HUES6 (cell line): ENCODE measurements around the gene RABL3.
A peak's percentile ranks its signal among the peaks of the same experiment; 100 is the strongest.
"Not testable (repeated sequence)": the region's sequence is repeated elsewhere in the genome, so short reads cannot be mapped to it uniquely, and the experiment has no call there.

ENCODE experiments used
- H3K27ac ChIP-seq: 2 replicates; pipeline ENCODE4 v1.7.0; 2013; ENCODE audit warnings: low read depth, mild to moderate bottlenecking, low read length, inconsistent platforms
- H3K27me3 ChIP-seq: 2 replicates; pipeline ENCODE4 v1.6.1; 2013; ENCODE audit warnings: low read length; ENCODE audit not compliant: control insufficient read depth, insufficient read depth
- H3K36me3 ChIP-seq: 2 replicates; pipeline ENCODE4 v1.6.1; 2013; ENCODE audit warnings: low read length; ENCODE audit not compliant: control insufficient read depth, insufficient read depth
- H3K4me1 ChIP-seq: 2 replicates; pipeline ENCODE4 v1.6.1; 2013; ENCODE audit warnings: low read length; ENCODE audit not compliant: control insufficient read depth, insufficient read depth
- H3K4me3 ChIP-seq: 2 replicates; pipeline ENCODE4 v1.5.1; 2013; ENCODE audit warnings: low read depth, low read length
- H3K9ac ChIP-seq: one replicate; pipeline ENCODE4 v1.6.1; 2013; ENCODE audit warnings: mild to moderate bottlenecking, low read length
- H3K9me3 ChIP-seq: 2 replicates; pipeline ENCODE4 v1.6.1; 2013; ENCODE audit warnings: low read depth, low read length; ENCODE audit not compliant: control insufficient read depth, insufficient read depth

RABL3 gene

DNA sequence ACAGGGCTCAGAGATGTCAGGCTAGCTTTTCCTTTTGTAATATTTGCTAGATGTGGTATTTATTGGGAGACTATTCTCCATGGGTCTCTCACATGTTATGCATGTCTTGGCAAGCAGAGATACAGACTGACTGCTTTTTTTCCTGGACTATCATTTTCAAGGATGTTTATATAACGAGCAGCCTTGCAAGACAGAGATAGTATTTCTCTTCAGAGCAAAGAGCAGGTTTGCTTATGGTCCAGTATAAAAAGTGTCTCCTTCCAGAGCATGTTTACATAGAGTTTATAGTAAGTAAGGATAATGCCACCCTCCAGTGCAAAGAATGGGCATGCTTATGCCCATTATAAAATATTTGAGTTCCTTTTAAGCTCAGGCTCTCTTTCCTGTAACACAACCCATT is 24.8 kb upstream of the RABL3 start:
- H3K27ac ChIP-seq: no peak overlapping the region
- H3K27me3 ChIP-seq: no peaks in the 10 kb centered on the region
- H3K4me1 ChIP-seq: peaks cover 24% of the 10 kb centered on the region
- no peaks in the 10 kb centered on the region for H3K9me3 ChIP-seq
- H3K4me3 ChIP-seq: no peak overlapping the region
- H3K9ac ChIP-seq: no peak overlapping the region
- peaks cover 16% of the 10 kb centered on the region for H3K36me3 ChIP-seq

DNA sequence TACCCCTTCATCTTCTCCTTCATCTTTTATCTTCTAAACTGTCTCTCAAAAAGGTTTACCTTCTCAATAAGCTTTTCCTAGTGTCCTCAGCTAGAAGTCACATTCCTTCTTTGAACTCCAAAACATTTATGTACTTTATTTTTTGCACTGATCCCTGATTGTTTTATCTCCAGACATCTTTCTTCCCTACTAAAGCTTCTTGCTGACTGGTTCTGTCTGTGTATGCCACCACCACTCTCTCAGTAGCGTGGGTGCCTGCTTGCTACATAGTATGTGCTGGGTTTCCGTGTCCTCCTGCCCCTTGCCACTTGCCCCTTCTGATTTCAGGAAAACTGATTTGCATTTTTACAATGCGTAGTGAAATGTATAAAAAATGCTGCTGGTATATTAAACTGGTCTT is 24.3 kb upstream of the RABL3 start:
- Histone ChIP-seq H3K27ac (no peak overlapping the region), H3K9ac (no peak overlapping the region), H3K27me3 (no peaks in the 10 kb centered on the region), H3K4me1 (peaks cover 19% of the 10 kb centered on the region), H3K9me3 (no peaks in the 10 kb centered on the region), H3K4me3 (no peak overlapping the region), H3K36me3 (peaks cover 11% of the 10 kb centered on the region)

DNA sequence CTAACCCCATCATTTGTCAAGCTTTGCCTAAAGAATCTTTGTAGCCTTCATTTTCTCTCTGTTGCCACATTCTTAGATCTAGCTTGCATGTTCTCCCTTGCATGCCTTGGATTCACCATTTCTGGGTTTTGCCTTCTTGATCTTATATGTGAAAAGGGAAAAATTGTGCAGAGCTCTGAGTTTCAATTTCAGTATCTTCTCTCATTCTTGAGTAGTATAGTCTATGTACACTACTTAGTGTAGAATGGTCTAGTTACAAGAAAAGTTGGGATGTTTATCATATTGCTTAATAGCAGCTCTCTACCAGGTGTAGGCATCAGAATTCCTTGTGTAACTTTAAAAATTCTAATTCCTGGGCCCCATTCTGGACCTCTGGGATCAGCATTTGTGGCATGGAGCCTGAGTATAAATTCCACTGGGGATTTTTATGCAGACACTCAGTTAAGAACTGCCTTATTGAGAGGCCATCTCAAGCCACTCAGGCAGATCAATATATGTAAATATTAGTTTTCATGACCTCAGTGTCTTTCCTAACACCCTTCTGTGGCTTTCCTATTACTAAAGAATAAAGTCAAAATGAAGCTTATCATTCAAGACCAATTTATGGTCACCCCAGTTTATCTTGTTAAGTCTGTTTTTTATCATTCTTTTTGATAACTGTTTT is 23.6 kb upstream of the RABL3 start:
- Histone ChIP-seq H3K27ac (no peak overlapping the region), H3K4me3 (no peak overlapping the region)

DNA sequence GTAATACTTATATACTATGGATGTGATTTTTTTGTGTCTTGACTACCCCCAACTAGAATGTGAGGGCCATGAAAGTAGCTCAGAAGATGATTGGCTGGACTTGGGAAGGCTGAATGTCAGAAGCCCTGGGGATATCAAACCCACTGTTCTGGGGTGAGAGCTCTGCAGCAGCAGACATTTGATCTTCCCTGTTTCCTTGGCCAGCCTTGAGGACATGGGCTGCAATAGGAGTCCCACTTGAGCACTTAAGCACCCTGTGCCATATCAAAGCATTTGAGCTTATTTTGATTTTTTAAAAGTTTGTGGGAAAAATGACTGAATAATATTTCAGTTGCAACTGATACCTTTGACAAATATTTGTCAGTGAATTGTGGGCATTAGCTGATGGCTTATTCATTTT is 21.9 kb upstream of the RABL3 start:
- Histone ChIP-seq H3K9me3 (no peaks in the 10 kb centered on the region), H3K36me3 (no peaks in the 10 kb centered on the region), H3K27me3 (no peaks in the 10 kb centered on the region), H3K9ac (no peak overlapping the region), H3K27ac (no peak overlapping the region), H3K4me1 (peaks cover 16% of the 10 kb centered on the region), H3K4me3 (no peak overlapping the region)

More for the DNA sequence above, 23.6 kb upstream of the RABL3 start:
- Histone ChIP-seq H3K4me1 (peaks cover 18% of the 10 kb centered on the region), H3K36me3 (peaks cover 5% of the 10 kb centered on the region), H3K9me3 (no peaks in the 10 kb centered on the region), H3K9ac (no peak overlapping the region), H3K27me3 (no peaks in the 10 kb centered on the region)

DNA sequence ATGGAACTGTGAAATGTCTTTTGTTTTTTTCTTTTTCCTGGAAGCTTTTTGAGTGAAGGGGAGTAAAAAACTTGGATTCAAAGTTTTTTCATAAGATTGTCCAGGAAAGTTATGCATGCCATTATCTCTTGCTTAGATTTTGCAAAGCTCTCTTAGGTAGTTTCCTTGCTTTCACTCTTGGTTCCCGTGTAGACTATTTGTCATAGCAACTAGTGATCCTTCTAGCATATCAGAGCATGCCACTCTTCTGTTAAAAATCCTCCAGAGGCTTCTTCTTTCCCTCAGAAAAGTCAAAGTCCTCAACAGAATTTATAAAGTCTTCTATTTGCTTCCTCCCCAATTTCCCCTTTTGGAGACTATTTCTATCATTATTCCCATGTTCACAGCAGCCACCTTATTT is 21.3 kb upstream of the RABL3 start:
- H3K27me3 ChIP-seq: no peaks in the 10 kb centered on the region
- H3K4me3 ChIP-seq: no peak overlapping the region
- peaks cover 16% of the 10 kb centered on the region for H3K4me1 ChIP-seq
- no peaks in the 10 kb centered on the region for H3K36me3 ChIP-seq
- H3K9ac ChIP-seq: no peak overlapping the region
- no peak overlapping the region for H3K27ac ChIP-seq
- H3K9me3 ChIP-seq: no peaks in the 10 kb centered on the region

DNA sequence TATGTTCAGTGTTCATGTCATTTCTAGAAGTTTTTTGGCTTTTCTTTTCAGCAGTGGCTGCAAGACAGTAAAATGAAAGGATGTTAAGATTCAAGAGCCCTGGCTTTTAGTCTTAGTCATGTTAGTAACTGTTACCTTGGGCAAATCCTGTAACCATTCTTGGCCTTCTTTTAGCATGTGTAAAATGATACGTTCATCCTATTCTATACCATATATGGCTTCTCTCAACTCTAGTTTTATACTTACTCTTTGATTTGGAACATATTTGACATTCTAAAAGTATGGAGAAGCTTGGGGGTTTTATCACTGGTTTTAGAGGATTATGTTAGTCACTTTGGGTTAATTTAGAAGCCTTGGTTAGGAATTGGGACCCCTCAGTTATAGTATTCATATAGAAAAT is 20.3 kb upstream of the RABL3 start:
- Histone ChIP-seq H3K4me1 (peaks cover 16% of the 10 kb centered on the region), H3K36me3 (peaks cover 8% of the 10 kb centered on the region; the same call in 1 of the 2 replicates), H3K27me3 (no peaks in the 10 kb centered on the region), H3K27ac (no peak overlapping the region), H3K4me3 (no peak overlapping the region), H3K9ac (no peak overlapping the region), H3K9me3 (no peaks in the 10 kb centered on the region)

DNA sequence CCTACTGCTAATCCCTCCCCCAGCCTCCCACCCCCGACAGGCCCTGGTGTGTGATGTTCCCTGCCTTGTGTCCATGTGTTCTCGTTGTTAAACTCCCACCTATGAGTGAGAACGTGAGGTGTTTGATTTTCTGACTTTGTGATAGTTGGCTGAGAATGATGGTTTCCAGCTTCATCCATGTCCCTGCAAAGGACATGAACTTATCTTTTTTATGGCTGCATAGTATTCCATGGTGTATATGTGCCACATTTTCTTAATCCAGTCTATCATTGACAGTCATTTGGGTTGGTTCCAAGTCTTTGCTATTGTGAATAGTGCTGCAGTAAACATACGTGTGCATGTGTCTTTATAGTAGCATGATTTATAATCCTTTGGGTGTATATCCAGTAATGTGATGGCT is 16.2 kb upstream of the RABL3 start:
- not testable (repeated sequence) for H3K27ac ChIP-seq, H3K4me1 ChIP-seq, H3K4me3 ChIP-seq, H3K27me3 ChIP-seq, H3K9me3 ChIP-seq, H3K9ac ChIP-seq
- peaks cover 20% of the 10 kb centered on the region for H3K36me3 ChIP-seq

DNA sequence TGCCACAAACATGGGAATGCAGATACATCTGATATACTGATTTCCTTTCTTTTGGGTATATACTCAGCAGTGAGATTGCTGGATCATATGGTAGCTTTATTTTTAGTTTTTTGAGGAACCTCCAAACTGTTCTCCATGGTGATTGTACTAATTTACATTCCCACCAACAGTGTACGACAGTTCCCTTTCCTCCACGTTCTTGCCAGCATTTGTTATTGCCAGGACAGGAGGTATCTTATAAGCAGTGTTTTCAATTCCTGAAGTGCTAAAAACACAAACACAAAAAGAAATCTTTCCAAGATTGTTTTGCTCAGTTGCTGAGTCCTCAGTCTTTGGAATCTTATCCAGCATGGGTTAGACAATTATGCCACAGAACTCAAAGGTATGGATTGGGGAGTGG is 13.7 kb upstream of the RABL3 start:
- Histone ChIP-seq H3K4me3 (no peak overlapping the region), H3K9me3 (no peaks in the 10 kb centered on the region), H3K27ac (no peak overlapping the region), H3K4me1 (peaks cover 7% of the 10 kb centered on the region; the same call in 1 of the 2 replicates), H3K9ac (no peak overlapping the region), H3K36me3 (peaks cover 36% of the 10 kb centered on the region), H3K27me3 (no peaks in the 10 kb centered on the region)

DNA sequence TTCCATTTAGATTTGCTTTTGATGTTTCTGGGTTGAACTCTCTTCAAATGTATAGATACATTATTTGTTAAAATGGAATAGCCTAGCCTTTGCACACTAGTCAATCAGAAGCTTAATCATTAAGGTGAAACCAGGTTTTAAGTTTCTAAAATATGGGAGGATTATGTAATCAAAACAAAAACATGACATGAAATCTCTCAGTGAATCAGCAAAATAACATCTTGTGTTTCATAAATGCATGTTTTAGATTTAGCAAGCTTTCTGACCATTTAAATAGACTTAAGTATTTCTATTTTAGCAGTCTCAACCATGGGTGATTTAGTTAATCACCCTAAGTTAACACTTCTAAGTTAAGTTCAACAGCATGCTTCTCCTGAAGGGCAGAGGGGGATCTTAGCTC is 11.5 kb upstream of the RABL3 start:
- Histone ChIP-seq H3K36me3 (peaks cover 44% of the 10 kb centered on the region), H3K9me3 (no peaks in the 10 kb centered on the region), H3K9ac (no peak overlapping the region), H3K4me1 (peaks cover 7% of the 10 kb centered on the region; the same call in 1 of the 2 replicates), H3K27me3 (no peaks in the 10 kb centered on the region), H3K4me3 (no peak overlapping the region), H3K27ac (no peak overlapping the region)

DNA sequence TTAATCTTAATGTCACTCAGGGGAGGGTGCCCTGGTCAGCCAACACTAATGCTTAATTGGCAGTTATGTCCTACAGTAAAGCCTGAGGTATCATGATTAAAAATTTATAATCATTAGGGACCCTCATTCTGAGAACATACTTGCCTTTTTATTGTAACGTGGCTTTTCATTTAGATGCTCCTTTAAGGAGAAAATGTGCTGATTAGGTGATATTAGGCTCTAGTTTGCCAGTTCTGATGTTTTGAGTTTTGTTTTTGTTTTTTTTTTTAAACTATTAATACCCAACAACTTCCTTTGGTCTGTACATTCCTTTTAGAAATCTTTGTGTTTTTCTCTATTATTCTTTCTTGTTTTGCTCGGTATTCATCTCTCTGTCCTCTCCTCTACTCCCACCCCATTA is 10.5 kb upstream of the RABL3 start:
- H3K4me3 ChIP-seq: no peak overlapping the region
- no peak overlapping the region for H3K9ac ChIP-seq
- H3K27ac ChIP-seq: 0 out of 2 replicates have a peak overlapping the region, but pooled peaks have one; percentile 8
- no peaks in the 10 kb centered on the region for H3K9me3 ChIP-seq
- H3K36me3 ChIP-seq: peaks cover 39% of the 10 kb centered on the region
- peaks cover 7% of the 10 kb centered on the region; the same call in 1 of the 2 replicates for H3K4me1 ChIP-seq
- H3K27me3 ChIP-seq: no peaks in the 10 kb centered on the region

DNA sequence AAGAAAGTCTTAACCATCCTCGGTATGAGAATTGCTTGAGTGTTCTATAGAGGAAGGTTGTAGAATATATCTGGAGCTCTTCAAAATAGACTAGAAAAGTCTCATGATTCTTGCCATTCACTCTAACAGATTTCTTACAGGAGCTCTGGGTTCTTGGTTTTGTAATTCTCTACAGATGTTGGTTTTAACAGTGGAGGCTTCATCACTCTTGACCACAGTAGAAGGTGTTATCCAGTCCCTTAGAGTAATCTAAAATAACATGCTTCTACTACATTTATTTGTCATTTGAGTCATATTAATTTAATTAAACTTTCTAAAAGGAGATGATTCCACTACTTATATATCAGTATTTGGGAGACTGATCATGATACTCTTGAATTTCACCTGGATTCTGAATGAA is 9.9 kb upstream of the RABL3 start:
- no peaks in the 10 kb centered on the region for H3K27me3 ChIP-seq
- peaks cover 7% of the 10 kb centered on the region; the same call in 1 of the 2 replicates for H3K4me1 ChIP-seq
- peaks cover 35% of the 10 kb centered on the region for H3K36me3 ChIP-seq

More for the DNA sequence above, 9.9 kb upstream of the RABL3 start:
- H3K27ac ChIP-seq: no peak overlapping the region
- H3K4me3 ChIP-seq: no peak overlapping the region
- no peak overlapping the region for H3K9ac ChIP-seq
- H3K9me3 ChIP-seq: no peaks in the 10 kb centered on the region
